Stimulated activated CD8-positive, alpha-beta memory T cell treated with anti-CD3 and anti-CD28 coated beads, Interleukin-12 subunit alpha, Interleukin-12 subunit beta, amount 100 ng/mL, for 4 hours (primary cell): ENCODE results near the gene KCNK4.
A peak's percentile ranks its signal among the peaks of the same experiment; 100 is the strongest.

Experiments
- DNase-seq: peaks from one replicate; pipeline ENCODE4 v3.0.0-alpha.2; 2020; ENCODE audit warnings: low read depth

Gene KCNK4

GRCh38 chr11:64327993-64328392, 36.9 kb downstream of the KCNK4 start:
- no peak for DNase-seq

- DNase-seq = no peak
Observed at GRCh38 chr11:64330888-64331287, 39.8 kb downstream of the KCNK4 start.

- DNase-seq = peak; percentile 55
Observed at GRCh38 chr11:64331569-64332371, 40.7 kb downstream of the KCNK4 start.

- DNase-seq = no peak
Observed at GRCh38 chr11:64333556-64333955, 42.5 kb downstream of the KCNK4 start.

- no peak for DNase-seq
Observed at GRCh38 chr11:64334764-64335735, 43.9 kb downstream of the KCNK4 start.

GRCh38 chr11:64337538-64338249, 46.6 kb downstream of the KCNK4 start:
- DNase-seq = no peak

- DNase-seq = no peak
Observed at GRCh38 chr11:64338716-64339115, 47.6 kb downstream of the KCNK4 start.

- no peak for DNase-seq
Observed at GRCh38 chr11:64339286-64339685, 48.2 kb downstream of the KCNK4 start.

GRCh38 chr11:64339754-64340408, 48.8 kb downstream of the KCNK4 start, which contains the start of gene CCDC88B:
CCDC88B (plus strand) TSS chr11:64340204; CDS start chr11:64340267, 63 bp downstream.
- peak; percentile 72 for DNase-seq

- DNase-seq = peak; percentile 65
Observed at GRCh38 chr11:64340671-64341335, 49.7 kb downstream of the KCNK4 start.

GRCh38 chr11:64341429-64341828, 50.3 kb downstream of the KCNK4 start:
- DNase-seq = no peak

GRCh38 chr11:64341851-64342791, 51.0 kb downstream of the KCNK4 start:
- DNase-seq = peak; percentile 75

GRCh38 chr11:64342869-64343745, 52.0 kb downstream of the KCNK4 start:
- no peak for DNase-seq

- no peak for DNase-seq
Observed at GRCh38 chr11:64343767-64344559, 52.9 kb downstream of the KCNK4 start.

GRCh38 chr11:64344787-64345186, 53.7 kb downstream of the KCNK4 start:
- DNase-seq = no peak

GRCh38 chr11:64347193-64347867, 56.2 kb downstream of the KCNK4 start:
- no peak for DNase-seq

- no peak for DNase-seq
Observed at GRCh38 chr11:64348383-64349024, 57.4 kb downstream of the KCNK4 start.
